Esophagus (tissue), 2 donors: ENCODE results near the gene ZNF564. TPM values are rescaled to one million over a fixed set of nuclear protein-coding genes. Genes with fewer than 3 reads are reported as not detected.
A peak's percentile ranks its signal among the peaks of the same experiment; 100 is the strongest.
"Not testable (repeated sequence)": the region's sequence is repeated elsewhere in the genome, so short reads cannot be mapped to it uniquely, and the experiment has no call there.

ENCODE experiments used
- H3K27ac ChIP-seq, 2 donors: one replicate each; pipeline ENCODE4 v1.5.1; 2013; ENCODE audit warnings: low read depth in 2 of 2, mild to moderate bottlenecking in 2 of 2, inconsistent platforms in 1 of 2, low read length in 1 of 2, moderate library complexity in 1 of 2
- H3K27me3 ChIP-seq, 2 donors: one replicate each; pipeline ENCODE4 v1.6.1; 2013; ENCODE audit warnings: low read length in 2 of 2, control low read depth in 1 of 2, mild to moderate bottlenecking in 1 of 2; ENCODE audit not compliant: insufficient read depth in 2 of 2, control insufficient read depth in 1 of 2
- H3K36me3 ChIP-seq, 2 donors: one replicate each; pipeline ENCODE4 v1.6.1; 2013; ENCODE audit warnings: low read length in 1 of 2; ENCODE audit not compliant: control insufficient read depth in 2 of 2, insufficient read depth in 2 of 2
- H3K4me1 ChIP-seq, 2 donors: one replicate each; pipeline ENCODE4 v1.6.1; 2013; ENCODE audit warnings: low read length in 1 of 2; ENCODE audit not compliant: control insufficient read depth in 2 of 2, insufficient read depth in 2 of 2
- H3K4me3 ChIP-seq, 2 donors: one replicate each; pipeline ENCODE4 v1.5.1; 2013; ENCODE audit warnings: low read length in 2 of 2, mild to moderate bottlenecking in 2 of 2, low read depth in 1 of 2, moderate library complexity in 1 of 2
- H3K9me3 ChIP-seq, 2 donors: one replicate each; pipeline ENCODE4 v1.6.1; 2013; ENCODE audit warnings: mild to moderate bottlenecking in 2 of 2, low read depth in 1 of 2, low read length in 1 of 2, moderate library complexity in 1 of 2; ENCODE audit not compliant: control insufficient read depth in 2 of 2, insufficient read depth in 1 of 2
- WGBS, 2 donors: extraction: QIAGEN DNeasy Blood & Tissue Kit; methylation state at CpG; one replicate each; pipeline ENCODE4 v1.1.7; 2013; 5-methylcytosine and 5-hydroxymethylcytosine counted together
- polyA plus RNA-seq, 2 donors: library from polyadenylated mRNA; stranded (reverse); fragments of 200-250 nt; gene quantifications; one replicate each; pipeline ENCODE4 v1.2.3, GENCODE V29; 2013
- donor health status: healthy with polysubstance abuse.
- donor health status: Bipolar disorder and iron deficiency.

The ZNF564 gene
- polyA plus RNA-seq, 2 donors = 2.9 to 3.8 TPM

- Histone ChIP-seq H3K27ac (no peak overlapping the region), H3K4me3 (no peak overlapping the region), H3K36me3 (peaks cover 16 to 19% of the 10 kb centered on the region in 2 donors), H3K27me3 (no peaks in the 10 kb centered on the region), H3K4me1 (no peaks in the 10 kb centered on the region), H3K9me3 (peaks cover 12 to 36% of the 10 kb centered on the region in 2 donors)
- 92 to 95% methylated on average over 4 of the region's 4 CpGs for WGBS, 2 donors
Measured at GRCh38 chr19:12526542-12526941, 24.7 kb downstream of the ZNF564 start.

- 57 to 69% methylated on average over 6 of the region's 6 CpGs for WGBS, 2 donors
- H3K4me3 ChIP-seq = no peak overlapping the region
- H3K4me1 ChIP-seq = no peaks in the 10 kb centered on the region
- peaks cover 8 to 10% of the 10 kb centered on the region in 2 donors for H3K36me3 ChIP-seq
- no peaks in the 10 kb centered on the region for H3K27me3 ChIP-seq
- no peak overlapping the region for H3K27ac ChIP-seq
- peaks cover 9 to 17% of the 10 kb centered on the region in 2 donors for H3K9me3 ChIP-seq
Measured at GRCh38 chr19:12521996-12522395, 29.3 kb downstream of the ZNF564 start.

- H3K27me3 ChIP-seq = no peaks in the 10 kb centered on the region
- H3K4me1 ChIP-seq = peaks cover 4 to 5% of the 10 kb centered on the region in 2 donors
- 26 to 29% methylated on average over 23 to 35 of the region's 35 CpGs for WGBS, 2 donors
- no peak overlapping the region for H3K27ac ChIP-seq
- no peaks in the 10 kb centered on the region for H3K36me3 ChIP-seq
- H3K4me3 ChIP-seq = no peak overlapping the region
- H3K9me3 ChIP-seq = peaks cover 0 to 8% of the 10 kb centered on the region in 2 donors
Measured at GRCh38 chr19:12513531-12514061, 37.7 kb downstream of the ZNF564 start.

- H3K27ac ChIP-seq = no peak overlapping the region
Measured at GRCh38 chr19:12497032-12497431, 54.2 kb downstream of the ZNF564 start.

GRCh38 chr19:12496480-12496879 is 54.8 kb downstream of the ZNF564 start:
- Histone ChIP-seq H3K36me3 (no peaks in the 10 kb centered on the region), H3K27ac (no peak overlapping the region), H3K27me3 (no peaks in the 10 kb centered on the region), H3K9me3 (no peaks in the 10 kb centered on the region), H3K4me3 (no peak overlapping the region), H3K4me1 (peaks cover 0 to 4% of the 10 kb centered on the region in 2 donors)
- 86 to 90% methylated on average over 6 of the region's 6 CpGs for WGBS, 2 donors

More at GRCh38 chr19:12497032-12497431, 54.2 kb downstream of the ZNF564 start:
- Histone ChIP-seq H3K4me1 (peaks cover 0 to 4% of the 10 kb centered on the region in 2 donors), H3K36me3 (no peaks in the 10 kb centered on the region), H3K4me3 (no peak overlapping the region), H3K27me3 (no peaks in the 10 kb centered on the region), H3K9me3 (no peaks in the 10 kb centered on the region)
- 77 to 94% methylated on average over 4 of the region's 4 CpGs for WGBS, 2 donors

GRCh38 chr19:12495002-12495802 is 56.1 kb downstream of the ZNF564 start:
- 0 to 1% methylated on average over 46 to 51 of the region's 51 CpGs for WGBS, 2 donors
- H3K36me3 ChIP-seq = no peaks in the 10 kb centered on the region
- H3K27ac ChIP-seq = peak overlapping the region; percentile 90 to 95
- peak overlapping the region; percentile 72 to 80 for H3K4me3 ChIP-seq
- no peaks in the 10 kb centered on the region for H3K9me3 ChIP-seq
- no peaks in the 10 kb centered on the region for H3K27me3 ChIP-seq
- H3K4me1 ChIP-seq = peaks cover 0 to 4% of the 10 kb centered on the region in 2 donors

GRCh38 chr19:12494260-12494860 is 56.9 kb downstream of the ZNF564 start:
- H3K36me3 ChIP-seq = no peaks in the 10 kb centered on the region
- peaks cover 0 to 4% of the 10 kb centered on the region in 2 donors for H3K4me1 ChIP-seq
- H3K27ac ChIP-seq = no peak overlapping the region
- H3K9me3 ChIP-seq = no peaks in the 10 kb centered on the region
- no peaks in the 10 kb centered on the region for H3K27me3 ChIP-seq
- WGBS, 2 donors = 92 to 97% methylated on average over 3 of the region's 3 CpGs
- H3K4me3 ChIP-seq = no peak overlapping the region

- not testable (repeated sequence) for H3K4me3 ChIP-seq, H3K9me3 ChIP-seq, H3K36me3 ChIP-seq, H3K27ac ChIP-seq, H3K27me3 ChIP-seq, H3K4me1 ChIP-seq
- WGBS, 2 donors = 92% methylated on average over 1 of the region's 1 CpG
Measured at GRCh38 chr19:12486265-12486783, 65.0 kb downstream of the ZNF564 start.

- H3K36me3 ChIP-seq = no peaks in the 10 kb centered on the region
- peaks cover 2 to 3% of the 10 kb centered on the region in 2 donors for H3K4me1 ChIP-seq
- WGBS, 2 donors = 61 to 81% methylated on average over 3 of the region's 3 CpGs
- no peaks in the 10 kb centered on the region for H3K9me3 ChIP-seq
- no peak overlapping the region for H3K27ac ChIP-seq
- H3K4me3 ChIP-seq = no peak overlapping the region
- H3K27me3 ChIP-seq = no peaks in the 10 kb centered on the region
Measured at GRCh38 chr19:12485571-12485970, 65.7 kb downstream of the ZNF564 start.
